Posterior cingulate gyrus (tissue), 11 donors: Measurements from ENCODE around the gene PTCD1.
"Not testable (repeated sequence)": the region's sequence is repeated elsewhere in the genome, so short reads cannot be mapped to it uniquely, and the experiment has no call there.

Experiments used
- DNase-seq, 10 donors: peaks; one replicate each; pipeline versions ENCODE4 v3.0.0 to v3.0.0-alpha.2; 2020 to 2021; ENCODE audit warnings: mixed read lengths in 3 of 10
- intact Hi-C: fragments of 100-400 bp; cut with DNase I; formaldehyde crosslinking; loops from one replicate; pipeline ENCODE4 v1.15.1; 2023

The PTCD1 gene

DNA sequence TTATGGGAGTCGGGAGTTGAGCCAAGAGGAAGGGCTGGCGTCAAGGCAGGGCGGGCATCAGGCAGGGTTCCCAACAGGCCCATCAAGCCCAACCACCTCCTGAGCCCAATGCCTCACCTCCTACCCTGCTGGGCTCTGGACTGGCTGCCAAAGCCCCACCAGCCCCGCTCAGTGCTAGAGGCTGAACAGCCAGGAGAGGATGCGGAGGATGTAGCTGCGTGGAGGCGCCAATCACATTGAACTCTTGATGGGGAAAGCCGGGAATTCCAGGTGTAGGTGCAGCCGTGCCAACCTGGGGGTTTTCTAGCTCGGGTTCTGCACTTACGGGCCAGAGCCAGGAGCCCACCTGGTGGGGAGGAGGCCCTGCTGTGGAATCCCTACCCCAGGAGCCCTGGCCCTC, 14.5 kb upstream of the PTCD1 start:
- DNase-seq: no peak
- intact Hi-C loops: no loop called here

DNA sequence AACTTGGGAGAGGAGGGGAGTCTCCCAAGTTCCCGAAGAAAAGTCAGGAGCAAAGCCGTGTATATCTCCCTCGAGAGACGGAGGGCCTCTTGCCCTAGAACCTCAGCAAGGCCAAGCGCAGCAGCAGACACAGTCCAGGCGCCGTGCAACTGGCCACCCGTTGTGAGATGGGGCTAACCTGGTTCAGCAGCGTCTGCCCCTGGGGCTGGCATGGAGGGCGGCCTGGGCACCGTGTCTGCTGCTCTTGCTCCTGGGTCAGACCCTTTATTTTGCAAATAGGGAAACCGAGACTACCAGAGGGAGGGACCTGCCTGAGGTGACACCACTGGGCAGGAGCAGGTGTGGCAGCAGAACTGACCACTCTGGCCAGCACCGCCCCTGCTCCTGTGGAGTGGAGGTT, 13.9 kb upstream of the PTCD1 start:
- DNase-seq: no peak

DNA sequence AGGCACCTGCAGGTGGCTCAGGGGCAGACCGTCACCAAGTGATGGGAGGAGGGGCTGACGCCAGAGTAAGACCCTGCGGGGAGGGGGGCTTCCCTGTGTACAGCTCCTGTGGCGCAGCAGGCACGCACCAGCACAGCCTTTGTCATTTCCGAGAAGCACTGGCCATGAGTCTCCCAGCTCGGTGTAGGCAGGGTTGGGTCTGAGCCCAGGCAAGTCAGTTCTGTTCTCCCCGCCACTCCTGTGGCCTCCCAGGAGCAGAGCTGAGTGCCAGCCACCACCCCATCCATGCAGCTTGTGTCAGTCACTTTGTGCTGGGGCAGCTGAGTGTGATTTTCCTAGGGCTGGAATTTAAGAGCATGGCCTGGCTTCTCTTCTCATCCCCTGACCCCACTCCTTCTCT, 13.3 kb upstream of the PTCD1 start:
- intact Hi-C loops: no loop called here
- peak in 9 of 10 donors; percentile 31 to 94 (median 74) for DNase-seq

More for the DNA sequence above, 13.9 kb upstream of the PTCD1 start:
- intact Hi-C loops: no loop called here

DNA sequence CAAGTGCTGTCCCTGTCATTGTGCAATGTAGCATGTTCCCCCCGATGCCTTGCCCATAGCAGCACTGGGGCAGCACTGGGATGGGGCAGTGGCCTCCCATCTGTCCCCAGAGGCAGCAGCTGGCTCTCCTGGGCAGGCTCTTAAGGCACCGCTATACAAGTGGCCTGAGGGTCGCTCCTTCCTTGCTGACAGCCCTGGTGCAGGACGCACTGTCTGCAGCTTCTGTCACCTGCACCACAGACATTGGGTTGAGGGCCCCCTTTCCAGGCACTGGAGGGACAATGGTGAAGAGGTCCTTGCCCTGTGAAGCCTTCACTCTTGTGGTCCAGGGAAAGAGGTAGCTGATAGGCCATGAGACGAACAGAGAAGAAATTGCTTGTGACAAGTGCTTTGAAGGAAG, 10.7 kb upstream of the PTCD1 start:
- intact Hi-C loops: no loop called here
- no peak for DNase-seq

DNA sequence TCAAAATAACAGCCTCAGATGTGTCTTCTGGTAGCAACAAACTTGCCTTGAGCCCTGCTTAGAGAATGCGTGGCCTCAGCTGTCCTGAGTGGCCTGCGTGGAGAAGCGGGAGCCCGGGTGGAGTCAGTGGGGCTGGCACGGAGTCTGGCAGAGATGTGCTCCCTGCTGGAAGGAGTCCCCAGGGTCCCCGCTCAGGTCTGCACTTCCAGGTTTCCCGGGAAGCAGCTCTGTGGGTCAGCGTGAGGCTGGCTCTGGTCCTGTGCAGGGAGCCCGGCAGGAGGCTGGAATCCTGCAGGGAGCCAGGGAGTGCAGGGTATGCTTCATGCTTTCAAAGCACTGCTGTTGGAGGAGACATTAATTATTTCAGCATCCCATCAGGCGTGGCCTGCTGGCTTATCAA, 10.3 kb upstream of the PTCD1 start:
- no peak for DNase-seq

DNA sequence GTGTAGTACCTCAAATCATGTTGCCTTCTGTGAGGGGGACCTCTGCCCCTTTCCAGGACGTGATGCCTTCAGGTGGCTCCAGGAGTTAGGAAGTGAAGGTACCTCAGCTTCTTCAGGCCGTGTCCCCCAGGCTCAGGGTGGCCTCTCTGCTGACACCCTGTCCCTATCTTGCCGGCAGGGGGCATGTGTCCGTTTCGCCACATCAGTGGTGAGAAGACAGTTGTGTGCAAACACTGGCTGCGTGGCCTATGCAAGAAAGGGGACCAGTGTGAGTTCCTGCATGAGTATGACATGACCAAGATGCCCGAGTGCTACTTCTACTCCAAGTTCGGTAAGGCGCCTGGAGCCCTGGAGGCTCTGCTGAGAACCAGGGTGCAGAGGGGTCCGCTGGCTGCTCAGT, 9.3 kb upstream of the PTCD1 start:
- intact Hi-C loops: no loop called here
- DNase-seq: no peak

More for the DNA sequence above, 10.3 kb upstream of the PTCD1 start:
- intact Hi-C loops: no loop called here

DNA sequence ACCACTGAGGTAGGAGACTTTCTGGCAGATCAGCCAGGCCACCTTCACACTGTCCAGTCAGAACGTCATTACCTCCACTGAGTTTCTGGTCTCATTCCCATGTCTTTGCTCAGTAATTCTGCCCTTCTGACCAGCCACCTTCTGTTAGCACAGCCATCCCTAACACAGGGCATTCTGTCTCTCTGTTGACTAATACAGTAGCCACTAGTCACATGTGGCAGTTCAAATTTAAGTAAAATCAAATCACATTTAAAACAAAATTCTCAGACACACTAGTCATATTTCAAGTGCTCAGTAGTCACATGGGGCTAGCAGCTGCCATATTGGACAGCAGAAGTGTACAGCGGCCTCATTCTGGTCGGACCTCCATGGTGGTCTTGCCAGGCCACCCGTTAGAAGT, 7.5 kb upstream of the PTCD1 start:
- DNase-seq: no peak
- intact Hi-C loops: no loop called here

DNA sequence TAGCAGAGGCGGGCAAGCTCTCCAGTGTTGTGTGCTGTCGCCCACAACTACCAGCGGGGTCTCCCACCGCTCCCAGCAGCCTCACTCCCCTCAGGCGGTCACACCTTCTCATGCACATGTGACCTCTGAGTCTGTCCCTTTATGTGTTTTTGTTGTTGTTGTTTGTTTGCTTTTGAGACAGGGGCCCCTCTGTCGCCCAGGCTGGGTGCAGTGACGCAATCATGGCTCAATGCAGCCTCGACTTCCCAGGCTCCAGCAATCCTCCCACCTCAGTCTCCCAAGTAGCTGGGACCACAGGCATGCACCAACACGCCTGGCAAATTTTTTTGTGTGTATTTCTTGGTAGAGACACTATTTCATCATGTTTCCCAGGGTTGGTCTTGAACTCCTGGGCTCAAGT, 1.6 kb upstream of the PTCD1 start:
- intact Hi-C loops: no loop called here

DNA sequence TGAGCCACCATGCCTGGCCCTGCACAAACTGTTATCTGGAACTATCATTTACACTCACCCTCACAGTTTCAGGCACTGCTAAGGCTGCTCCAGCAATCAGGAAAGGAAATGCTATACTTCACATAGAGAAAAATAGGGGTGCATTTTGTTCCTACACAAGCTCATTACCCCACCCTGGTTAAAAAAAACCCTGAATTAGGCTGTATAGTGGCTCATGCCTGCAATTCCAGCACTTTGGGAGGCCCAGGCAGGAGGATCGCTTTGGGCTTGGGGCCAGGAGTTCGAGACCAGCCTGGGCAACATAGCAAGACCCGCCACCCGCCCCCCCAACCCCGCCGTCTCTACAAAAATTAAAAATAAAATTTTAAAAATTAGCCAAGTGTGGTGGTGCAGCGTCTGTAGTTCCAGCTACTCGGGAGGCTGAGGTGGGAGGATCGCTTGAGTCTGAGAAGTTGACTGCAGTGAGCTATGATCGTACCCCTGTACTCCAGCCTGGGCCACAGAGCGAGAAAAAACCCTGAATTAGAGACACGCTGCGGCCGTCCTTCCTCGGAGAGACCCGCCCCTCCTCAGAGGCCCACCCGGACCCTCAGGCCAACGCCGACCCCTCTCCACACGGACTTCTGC, 539 bp downstream of the PTCD1 start:
- intact Hi-C loops: loop anchor here (1.0 kb wide), 1 partner anchor 28 kb away; the partner anchor contains the start of gene ATP5MF

More for the DNA sequence above, 1.6 kb upstream of the PTCD1 start:
- DNase-seq: no peak

DNA sequence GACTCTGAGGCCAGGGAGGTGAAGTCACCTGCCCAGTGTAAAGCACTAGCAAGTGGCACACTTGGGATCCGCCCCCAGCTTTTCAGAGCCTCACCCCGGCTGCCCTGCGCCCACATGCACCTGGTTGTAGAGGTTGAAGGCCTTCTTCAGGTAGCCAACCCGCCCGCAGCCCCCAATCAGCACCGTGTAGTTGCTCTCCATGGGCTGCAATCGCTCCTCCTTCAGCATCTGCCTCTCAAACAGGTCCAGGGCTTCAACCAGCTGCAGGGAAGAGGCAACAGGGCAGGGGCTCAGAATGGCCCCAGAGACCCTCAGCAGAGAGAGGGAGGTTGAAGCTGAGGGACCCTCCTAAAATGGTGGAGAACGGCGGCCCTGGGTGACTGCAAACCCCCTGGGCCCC, 5.4 kb downstream of the PTCD1 start:
- intact Hi-C loops: no loop called here
- DNase-seq: no peak

More for the DNA sequence above, 539 bp downstream of the PTCD1 start:
- DNase-seq: no peak

DNA sequence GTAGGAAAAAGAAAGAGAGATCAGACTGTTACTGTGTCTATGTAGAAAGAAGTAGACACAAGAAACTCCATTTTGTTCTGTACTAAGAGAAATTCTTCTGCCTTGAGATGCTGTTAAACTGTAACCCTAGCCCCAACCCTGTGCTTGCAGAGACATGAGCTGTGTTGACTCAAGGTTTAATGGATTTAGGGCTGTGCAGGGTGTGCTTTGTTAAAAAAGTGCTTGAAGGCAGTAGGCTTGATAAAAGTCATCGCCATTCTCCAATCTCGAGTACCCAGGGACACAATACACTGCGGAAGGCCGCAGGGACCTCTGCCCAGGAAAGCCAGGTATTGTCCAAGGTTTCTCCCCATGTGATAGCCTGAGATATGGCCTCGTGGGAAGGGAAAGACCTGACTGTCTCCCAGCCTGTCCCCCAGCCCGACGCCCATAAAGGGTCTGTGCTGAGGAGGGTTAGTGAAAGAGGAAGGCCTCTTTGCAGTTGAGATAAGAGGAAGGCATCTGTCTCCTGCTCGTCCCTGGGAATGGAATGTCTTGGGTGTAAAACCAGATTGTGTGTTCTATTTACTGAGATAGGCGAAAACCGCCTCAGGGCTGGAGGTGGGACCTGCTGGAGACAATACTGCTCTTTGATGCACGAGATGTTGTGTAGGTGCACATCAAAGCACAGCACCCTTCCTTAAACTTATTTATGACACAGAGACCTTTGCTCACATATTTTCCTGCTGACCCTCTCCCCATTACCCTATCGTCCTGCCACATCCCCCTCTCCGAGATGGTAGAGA, 6.7 kb downstream of the PTCD1 start:
- intact Hi-C loops, DNase-seq: not testable (repeated sequence)

DNA sequence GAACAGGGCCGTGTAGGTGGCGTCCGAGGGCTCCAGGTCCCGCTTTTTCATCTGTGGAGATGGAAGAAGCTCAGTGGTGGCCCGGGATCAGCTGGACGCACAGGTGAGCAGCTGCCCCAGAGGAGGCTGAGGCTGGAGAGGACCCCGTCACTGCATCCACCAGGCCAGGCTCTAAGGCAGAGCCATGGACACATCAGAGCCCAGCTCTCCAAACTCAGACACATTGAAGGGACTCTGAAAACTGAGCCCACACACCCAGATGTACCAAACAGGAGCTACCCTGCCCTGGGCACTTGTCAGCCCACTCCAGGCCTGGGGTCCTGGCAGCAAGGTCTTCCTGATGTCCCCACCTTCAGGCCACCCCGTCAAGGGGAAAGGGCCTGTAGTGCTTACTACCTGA, 8.8 kb downstream of the PTCD1 start:
- no peak for DNase-seq
- intact Hi-C loops: no loop called here

DNA sequence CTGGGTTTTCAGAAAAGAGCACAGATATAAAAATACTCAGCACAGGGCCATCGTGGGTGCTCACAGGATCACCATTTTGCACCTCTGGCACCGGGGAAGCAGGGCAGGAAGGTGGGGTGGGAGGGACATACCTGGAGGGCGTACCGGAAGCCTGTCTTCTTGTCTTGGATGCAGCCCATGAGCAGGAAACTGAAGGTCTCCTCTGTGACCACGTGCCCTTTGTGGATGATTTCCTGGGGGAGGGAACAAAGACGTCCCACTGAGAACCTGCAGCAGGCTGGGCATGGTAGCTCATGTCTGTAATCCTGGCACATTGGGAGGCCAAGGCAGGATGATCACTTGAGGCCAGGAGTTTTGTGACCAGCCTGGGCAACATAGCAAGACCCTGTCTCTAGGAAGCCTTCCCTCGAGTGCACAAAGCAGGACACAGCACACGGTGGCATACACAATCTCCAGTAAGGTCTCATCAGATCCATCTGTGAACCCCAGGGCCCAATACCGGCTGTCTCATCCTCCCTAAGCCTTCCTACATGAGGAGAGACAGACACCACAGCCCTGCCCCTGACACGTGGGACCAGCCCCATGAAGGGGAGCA, 9.5 kb downstream of the PTCD1 start:
- intact Hi-C loops: no loop called here
- DNase-seq: no peak

DNA sequence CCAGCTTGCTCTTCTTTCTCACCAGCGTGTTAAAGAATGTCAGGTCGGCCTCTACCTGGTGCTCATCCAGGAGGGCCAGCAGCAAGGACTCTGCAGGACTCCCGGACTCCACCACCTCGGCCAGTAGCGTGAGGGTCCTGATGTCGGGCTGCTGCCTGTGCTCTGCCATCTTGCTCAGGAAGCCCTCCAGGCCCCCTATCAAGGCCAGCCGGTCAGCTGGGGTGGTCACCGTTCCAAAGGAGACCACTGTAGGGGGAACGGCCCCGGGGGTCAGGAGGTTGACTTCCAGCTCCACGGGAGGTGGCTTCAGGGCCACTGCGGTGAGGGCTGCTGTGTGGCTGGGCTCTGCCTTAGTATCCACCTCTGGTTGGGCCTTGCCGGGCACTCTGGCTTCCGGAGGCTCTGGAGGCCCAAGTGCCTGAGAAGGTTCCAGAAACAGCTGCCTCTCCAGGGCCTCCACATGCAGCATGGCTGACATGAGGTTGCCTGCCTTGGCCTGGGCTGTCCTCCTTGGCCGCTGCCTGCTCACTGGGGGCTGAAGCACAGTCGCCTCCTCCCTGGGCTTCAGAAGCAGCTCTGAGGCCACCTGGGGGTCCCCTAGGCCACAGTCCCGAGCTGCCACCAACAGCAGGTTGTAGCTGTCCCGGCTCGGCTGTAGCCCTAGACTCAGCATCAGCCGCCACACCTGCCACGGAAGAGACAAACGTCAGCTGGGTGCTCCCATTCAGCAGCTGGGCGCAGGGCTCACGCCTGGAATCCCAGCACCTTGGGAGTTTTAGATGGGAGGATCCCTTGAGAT, 13.5 kb downstream of the PTCD1 start:
- intact Hi-C loops: no loop called here
- DNase-seq: no peak

DNA sequence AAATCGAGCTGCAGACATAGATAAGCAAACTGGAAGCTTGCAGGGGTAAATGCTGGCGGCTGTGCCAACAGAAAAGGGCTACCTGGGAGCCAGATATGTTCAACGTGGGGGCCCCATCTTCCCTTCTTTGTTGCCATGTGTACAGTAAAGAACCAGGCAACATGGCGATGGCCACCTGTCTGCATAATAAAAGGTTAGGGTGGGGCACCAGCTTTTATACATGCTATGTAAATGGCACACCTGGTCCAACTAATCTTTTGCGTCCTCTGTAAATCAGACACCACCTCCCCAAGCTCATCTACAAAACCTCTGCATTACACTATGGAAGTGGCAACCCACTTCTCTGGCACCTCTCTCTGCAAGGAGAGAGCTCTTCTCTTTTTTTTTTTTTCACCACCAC, 16.0 kb downstream of the PTCD1 start:
- intact Hi-C loops: no loop called here
- no peak for DNase-seq

DNA sequence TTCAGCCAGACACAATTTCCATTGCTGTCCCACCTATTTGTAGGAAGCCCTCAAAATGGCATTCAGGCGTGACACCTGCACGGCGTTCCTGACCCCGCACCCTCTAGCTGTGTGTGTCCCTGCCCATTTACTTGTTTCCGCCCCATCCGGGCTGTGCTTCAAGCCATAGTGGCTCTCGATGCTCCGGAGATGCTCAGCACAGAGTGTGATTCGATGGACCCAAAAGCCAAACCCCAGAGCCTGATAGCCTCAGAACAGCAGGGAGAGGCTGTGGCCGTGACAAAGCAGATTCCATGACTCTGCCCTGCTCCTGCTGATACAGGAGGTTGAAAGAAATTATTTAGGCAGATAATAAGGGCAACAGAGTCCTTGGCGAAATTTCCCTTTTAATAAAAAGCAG, 16.4 kb downstream of the PTCD1 start:
- intact Hi-C loops: no loop called here
- no peak for DNase-seq

DNA sequence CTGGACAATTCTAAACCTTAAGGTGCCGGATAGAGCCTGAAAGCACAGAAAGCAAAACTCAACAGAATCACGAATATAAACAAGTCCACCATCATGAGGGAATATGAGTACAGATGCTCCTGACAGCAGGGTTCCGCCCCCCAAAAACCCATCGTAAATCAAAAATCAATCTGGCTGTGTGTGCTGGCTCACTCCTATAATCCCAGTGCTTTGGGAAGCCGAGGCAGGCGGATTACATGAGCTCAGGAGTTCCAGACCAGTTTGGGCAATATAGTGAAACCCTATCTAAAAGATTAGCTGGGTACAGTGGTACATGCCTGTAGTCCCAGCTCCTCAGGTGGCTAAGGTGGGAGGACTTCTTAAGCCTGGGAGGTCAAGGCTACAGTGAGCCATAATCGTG, 17.6 kb downstream of the PTCD1 start:
- intact Hi-C loops: no loop called here
- no peak for DNase-seq

DNA sequence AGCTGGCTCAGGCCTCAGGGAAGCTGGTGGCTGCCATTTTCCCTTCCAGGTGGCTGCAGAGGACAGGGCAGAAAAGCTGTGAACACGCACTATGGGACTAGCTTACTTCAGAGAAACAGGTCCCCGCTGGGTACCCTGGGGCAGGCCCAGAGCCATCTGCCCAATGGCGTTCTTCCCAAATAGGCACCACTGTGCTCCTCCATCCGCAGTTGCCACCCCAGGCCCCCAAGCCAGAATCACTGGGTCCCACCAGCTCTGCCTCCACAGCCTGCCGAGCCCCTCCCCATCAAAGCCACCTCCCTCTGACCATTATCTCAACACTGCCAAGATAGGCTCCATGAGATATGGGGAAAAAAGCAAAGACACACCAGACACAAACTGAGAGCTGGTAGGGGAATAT, 18.4 kb downstream of the PTCD1 start:
- intact Hi-C loops: no loop called here
- no peak for DNase-seq

DNA sequence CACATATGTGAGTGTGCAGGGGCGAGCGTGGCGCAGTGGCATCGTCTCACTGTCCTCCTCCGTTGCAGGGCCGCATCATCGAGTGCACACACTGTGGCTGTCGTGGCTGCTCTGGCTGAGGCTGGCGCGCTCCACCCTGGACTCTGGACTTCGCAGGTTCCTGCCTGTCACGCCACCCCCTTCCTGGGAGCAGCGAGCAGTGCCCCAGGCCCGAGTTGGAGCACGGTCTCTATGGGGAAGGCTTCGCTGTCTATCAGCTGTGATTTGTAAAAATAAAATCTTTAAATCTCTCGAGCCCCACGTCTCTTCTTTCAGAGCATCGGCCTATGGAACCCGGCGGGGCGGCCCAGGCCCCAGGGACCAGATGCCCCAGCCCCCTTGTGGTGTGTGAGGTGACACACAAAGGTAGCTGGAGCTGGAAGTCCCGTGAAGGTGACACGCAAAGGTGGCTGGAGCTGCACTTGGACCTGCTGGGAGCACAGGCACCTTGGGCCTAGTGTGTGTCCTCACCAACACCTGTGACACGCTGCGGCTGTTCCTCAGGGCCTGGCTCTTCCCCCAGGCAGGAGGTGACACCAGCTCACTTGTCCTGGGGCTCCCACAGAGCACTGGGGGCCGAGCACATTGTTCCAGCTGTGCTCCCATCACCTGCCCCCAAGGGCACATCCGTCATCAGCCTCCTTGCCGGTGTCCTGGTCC, 19.1 kb downstream of the PTCD1 start:
- intact Hi-C loops: no loop called here
- DNase-seq: peak in 1 of 10 donors; percentile 82

DNA sequence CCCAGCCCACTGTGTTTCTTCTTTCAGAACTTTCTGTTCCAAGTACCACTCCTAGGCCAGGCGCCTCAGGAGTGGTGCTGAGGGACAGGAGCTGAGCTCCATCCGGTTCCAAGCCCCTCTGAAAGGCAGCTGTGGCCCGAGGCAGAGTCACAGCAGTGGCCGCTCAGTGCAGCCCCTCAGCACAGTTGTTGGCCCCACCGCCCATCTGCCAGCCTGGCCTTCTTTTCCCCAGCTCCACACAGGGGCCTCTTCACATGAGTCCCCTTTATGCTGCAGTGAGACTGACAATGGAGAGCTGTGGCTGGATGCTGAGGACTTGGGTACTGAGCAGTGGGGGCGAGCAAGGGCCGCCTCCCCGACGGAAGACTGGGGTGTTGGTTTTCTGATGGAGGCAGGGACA, 20.3 kb downstream of the PTCD1 start:
- no peak for DNase-seq
- intact Hi-C loops: no loop called here
